ENCODE data around the gene ABHD3. TPM values are rescaled to one million over a fixed set of nuclear protein-coding genes. Genes with fewer than 3 reads are reported as not detected.
"Not testable (repeated sequence)": the region's sequence is repeated elsewhere in the genome, so short reads cannot be mapped to it uniquely, and the experiment has no call there.

ABHD3 gene
- total and polyA plus RNA-seq, 9 donors: 4.8 to 14.3 (median 11.2) TPM

- intact Hi-C loops (cut with DNase I): loop anchor here in 1 of 4 donors (5.0 kb wide), 1 partner anchor 138 kb away; the partner anchor contains the start of gene ESCO1
- peak; percentile 99 to 100 (median 99) for DNase-seq
- Histone ChIP-seq H3K36me3 (no peaks in the 10 kb centered on the region), H3K4me1 (ENCODE audit: insufficient read depth) (peaks cover 4% of the 10 kb centered on the region), H3K27me3 (no peaks in the 10 kb centered on the region), H3K27ac (peak within 1 kb of the TSS; percentile 90 to 98), H3K9me3 (no peaks in the 10 kb centered on the region), H3K4me3 (peak within 1 kb of the TSS; percentile 96)
- 0 to 1% (median 0%) methylated on average over 46 to 76 of the region's 76 CpGs for WGBS, 3 donors
- peak; percentile 67 for TF ChIP-seq POLR2A (IDR thresholded peaks at IDR 0.05)
- TF ChIP-seq CTCF (IDR thresholded peaks at IDR 0.05): no peak
Measured at GRCh38 chr18:21740538-21741311, 36.2 kb upstream of the ABHD3 start, which contains the start of gene MIB1. MIB1 (plus strand) TSS chr18:21740792; CDS start chr18:21741584, 792 bp downstream.

- Histone ChIP-seq H3K36me3 (no peaks in the 10 kb centered on the region), H3K4me1 (ENCODE audit: insufficient read depth) (peaks cover 4% of the 10 kb centered on the region), H3K27ac (peak overlapping the region in 1 of 2 donors; percentile 98), H3K9me3 (no peaks in the 10 kb centered on the region), H3K27me3 (no peaks in the 10 kb centered on the region), H3K4me3 (peak overlapping the region; percentile 23)
- 20 to 33% (median 22%) methylated on average over 21 of the region's 21 CpGs for WGBS, 3 donors
- intact Hi-C loops (cut with DNase I): loop anchor here in 1 of 4 donors (5.0 kb wide), 1 partner anchor 138 kb away; the partner anchor contains the start of gene ESCO1
- TF ChIP-seq EP300 (IDR thresholded peaks at IDR 0.05) (no peak), CTCF (IDR thresholded peaks at IDR 0.05) (no peak), POLR2A (IDR thresholded peaks at IDR 0.05) (no peak)
- DNase-seq: peak; percentile 18 to 56 (median 49)
Measured at GRCh38 chr18:21739604-21740537, 35.3 kb upstream of the ABHD3 start.

GRCh38 chr18:21736926-21737325, 32.4 kb upstream of the ABHD3 start:
- H3K4me1 ChIP-seq (ENCODE audit: insufficient read depth); DNase-seq; H3K36me3 ChIP-seq; H3K4me3 ChIP-seq; H3K27ac ChIP-seq; H3K9me3 ChIP-seq; H3K27me3 ChIP-seq; intact Hi-C loops (cut with DNase I): not testable (repeated sequence)
- WGBS, 3 donors: 93 to 98% (median 96%) methylated on average over 4 of the region's 4 CpGs

- DNase-seq: no peak
- H3K9me3 ChIP-seq: no peaks in the 10 kb centered on the region
- H3K27me3 ChIP-seq: no peaks in the 10 kb centered on the region
- intact Hi-C loops (cut with DNase I): no loop called here
- 49 to 67% (median 60%) methylated on average over 12 of the region's 12 CpGs for WGBS, 3 donors
- peaks cover 1% of the 10 kb centered on the region for H3K4me1 ChIP-seq (ENCODE audit: insufficient read depth)
- no peak overlapping the region for H3K27ac ChIP-seq
- no peak overlapping the region for H3K4me3 ChIP-seq
- no peak for TF ChIP-seq POLR2A (IDR thresholded peaks at IDR 0.05)
- no peak for TF ChIP-seq CTCF (IDR thresholded peaks at IDR 0.05)
- no peak for TF ChIP-seq EP300 (IDR thresholded peaks at IDR 0.05)
- no peaks in the 10 kb centered on the region for H3K36me3 ChIP-seq
Measured at GRCh38 chr18:21735452-21736015, 31.0 kb upstream of the ABHD3 start.
